CD4-positive, alpha-beta T cell treated with Interleukin-17A for 1 hour (primary cell): ENCODE results near the gene ELANE.

Source experiments
- DNase-seq: peaks from one replicate; pipeline ENCODE4 v3.0.0-alpha.2; 2020

Gene ELANE

DNA sequence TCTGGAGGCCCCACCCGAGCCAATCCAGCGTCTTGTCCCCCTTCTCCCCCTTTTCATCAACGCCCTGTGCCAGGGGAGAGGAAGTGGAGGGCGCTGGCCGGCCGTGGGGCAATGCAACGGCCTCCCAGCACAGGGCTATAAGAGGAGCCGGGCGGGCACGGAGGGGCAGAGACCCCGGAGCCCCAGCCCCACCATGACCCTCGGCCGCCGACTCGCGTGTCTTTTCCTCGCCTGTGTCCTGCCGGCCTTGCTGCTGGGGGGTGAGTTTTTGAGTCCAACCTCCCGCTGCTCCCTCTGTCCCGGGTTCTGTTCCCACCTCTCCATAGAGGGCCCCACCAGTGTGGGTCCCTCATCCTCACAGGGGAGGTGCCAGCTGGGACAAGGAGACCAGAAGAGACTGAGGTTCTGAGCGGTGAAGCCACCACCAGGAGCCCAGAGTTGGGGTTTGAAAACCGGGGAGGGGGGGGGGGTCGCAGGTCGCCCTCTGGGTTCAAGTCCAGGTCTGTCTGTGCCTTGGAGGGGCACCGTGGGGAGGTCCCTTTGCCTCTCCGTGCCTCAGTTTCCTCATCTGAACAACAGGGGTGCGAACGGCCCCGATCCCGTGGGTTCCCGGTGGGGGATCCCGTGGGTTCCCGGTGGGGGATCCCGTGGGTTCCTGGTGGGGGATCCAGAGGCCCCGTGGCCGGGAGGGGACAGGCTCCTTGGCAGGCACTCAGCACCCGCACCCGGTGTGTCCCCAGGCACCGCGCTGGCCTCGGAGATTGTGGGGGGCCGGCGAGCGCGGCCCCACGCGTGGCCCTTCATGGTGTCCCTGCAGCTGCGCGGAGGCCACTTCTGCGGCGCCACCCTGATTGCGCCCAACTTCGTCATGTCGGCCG, at the start of gene ELANE:
TSS of gene ELANE (plus strand) at position 168 of the 878 bp plus-strand sequence. CDS start at position 194, 26 bp downstream.
- no peak for DNase-seq

DNA sequence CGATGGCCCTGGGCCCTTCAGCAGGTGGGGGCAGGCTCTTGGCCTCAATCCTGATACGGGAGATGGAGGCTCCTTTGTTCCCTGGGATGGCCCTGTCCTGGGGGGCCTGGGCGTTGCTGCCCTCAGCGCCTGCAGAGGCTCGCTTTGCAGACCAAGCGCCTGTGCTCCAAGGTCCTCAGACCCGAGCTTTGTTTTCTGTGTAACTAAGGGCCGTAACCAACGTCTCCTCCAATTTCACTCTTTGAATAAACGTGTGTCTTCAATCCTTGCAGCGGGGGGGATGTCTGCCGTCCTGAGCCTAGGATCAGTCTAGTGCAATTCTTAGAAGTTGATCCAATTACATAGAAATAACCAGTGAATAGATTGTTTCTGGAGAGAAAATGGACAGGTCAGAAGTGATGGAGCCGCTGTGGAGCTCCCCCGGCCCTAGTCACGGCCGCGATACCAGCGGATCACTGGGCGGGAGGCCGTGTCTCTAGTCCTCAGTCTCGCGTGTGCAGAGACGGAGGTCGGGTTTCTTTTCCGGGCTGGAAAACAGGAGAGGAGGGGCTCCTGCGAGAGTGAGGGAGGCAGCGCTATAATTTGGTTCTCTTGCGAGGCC, 49.5 kb upstream of the ELANE start:
- no peak for DNase-seq

DNA sequence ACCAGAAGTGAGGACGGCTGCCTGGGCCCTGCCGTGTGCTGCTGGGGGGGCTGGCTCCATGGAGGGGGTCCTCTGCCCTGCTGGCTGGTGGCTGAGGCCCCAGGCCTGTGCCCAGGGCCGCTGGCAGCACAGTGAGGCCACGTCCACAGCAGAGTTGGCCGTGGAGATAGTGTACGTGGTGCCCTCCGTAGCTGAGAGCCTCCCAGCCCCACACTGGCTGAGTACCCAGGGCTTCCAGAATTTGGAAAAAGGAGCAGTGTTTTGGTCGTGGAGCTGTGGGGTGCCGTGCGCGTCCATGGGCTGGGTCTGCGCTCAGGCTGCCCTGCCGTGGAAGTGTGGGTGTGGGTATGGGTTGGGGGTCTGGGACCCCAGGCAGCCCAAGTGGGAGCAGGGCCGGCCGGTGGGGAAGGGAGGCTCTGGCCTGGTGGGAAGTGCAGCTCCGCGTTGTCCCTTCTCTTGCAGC, 49.0 kb upstream of the ELANE start:
- DNase-seq = no peak

DNA sequence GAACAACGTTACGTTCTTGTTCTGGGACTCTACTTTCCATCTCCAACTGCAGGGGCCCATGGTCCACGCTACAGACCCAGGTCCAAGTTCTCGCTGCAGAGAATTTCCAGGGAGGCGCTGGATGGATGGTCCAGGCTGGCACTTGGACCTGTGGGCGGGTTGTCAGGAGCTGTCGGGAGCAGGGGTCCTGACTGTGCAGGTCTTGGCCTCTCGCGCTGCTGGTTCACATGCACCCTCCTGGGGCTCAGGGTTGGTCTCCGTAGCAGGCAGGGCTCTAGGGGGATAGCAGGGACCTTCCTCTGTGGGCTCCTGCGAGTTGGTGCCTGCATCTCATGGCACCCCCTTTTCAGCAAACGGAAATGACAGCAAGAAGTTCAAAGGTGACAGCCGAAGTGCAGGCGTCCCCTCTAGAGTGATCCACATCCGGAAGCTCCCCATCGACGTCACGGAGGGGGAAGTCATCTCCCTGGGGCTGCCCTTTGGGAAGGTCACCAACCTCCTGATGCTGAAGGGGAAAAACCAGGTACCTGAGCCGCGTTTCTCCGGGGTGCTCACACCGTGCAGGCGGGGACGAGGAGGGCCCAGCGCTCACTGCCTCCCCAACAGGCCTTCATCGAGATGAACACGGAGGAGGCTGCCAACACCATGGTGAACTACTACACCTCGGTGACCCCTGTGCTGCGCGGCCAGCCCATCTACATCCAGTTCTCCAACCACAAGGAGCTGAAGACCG, 48.3 kb upstream of the ELANE start:
- no peak for DNase-seq

DNA sequence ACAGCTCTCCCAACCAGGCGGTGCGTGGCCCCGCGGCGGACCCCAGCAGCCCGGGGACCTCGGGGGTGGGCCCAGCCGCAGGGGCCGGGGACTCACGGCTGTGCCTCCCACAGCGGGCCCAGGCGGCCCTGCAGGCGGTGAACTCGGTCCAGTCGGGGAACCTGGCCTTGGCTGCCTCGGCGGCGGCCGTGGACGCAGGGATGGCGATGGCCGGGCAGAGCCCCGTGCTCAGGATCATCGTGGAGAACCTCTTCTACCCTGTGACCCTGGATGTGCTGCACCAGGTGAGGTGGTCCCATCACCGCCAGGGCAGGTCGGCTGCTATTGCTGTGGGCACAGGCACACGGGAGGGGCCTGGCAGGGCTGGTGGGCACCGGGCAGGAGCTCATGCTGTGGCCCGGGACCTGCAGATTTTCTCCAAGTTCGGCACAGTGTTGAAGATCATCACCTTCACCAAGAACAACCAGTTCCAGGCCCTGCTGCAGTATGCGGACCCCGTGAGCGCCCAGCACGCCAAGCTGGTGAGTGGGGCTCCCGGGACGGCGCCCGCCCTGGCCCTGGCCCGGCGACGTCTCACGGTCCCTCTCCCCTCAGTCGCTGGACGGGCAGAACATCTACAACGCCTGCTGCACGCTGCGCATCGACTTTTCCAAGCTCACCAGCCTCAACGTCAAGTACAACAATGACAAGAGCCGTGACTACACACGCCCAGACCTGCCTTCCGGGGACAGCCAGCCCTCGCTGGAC, 47.5 kb upstream of the ELANE start:
- no peak for DNase-seq

DNA sequence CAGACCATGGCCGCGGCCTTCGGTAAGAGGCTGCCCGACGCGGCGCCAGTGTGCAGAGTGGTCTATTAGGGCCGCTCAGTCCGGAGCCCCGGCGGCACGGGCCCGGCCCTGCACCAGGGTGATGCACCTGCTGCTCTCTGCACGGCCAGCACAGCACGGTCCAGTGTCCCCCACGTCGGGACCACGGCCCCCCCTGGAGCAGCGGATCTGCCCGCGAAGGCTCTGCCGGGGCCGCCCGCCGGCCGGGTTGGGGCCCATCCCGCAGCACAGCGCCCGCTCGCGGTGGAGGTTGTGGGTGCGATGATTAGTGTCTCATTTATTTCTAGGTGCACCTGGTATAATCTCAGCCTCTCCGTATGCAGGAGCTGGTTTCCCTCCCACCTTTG, 46.9 kb upstream of the ELANE start:
- no peak for DNase-seq

GRCh38 chr19:805600-806550, 46.2 kb upstream of the ELANE start:
- DNase-seq = no peak

- DNase-seq = no peak
These were observed 45.2 kb upstream of the ELANE start for GRCh38 chr19:806815-807421.

GRCh38 chr19:807627-808422, 44.3 kb upstream of the ELANE start:
- no peak for DNase-seq

- no peak for DNase-seq
These were observed 43.7 kb upstream of the ELANE start for GRCh38 chr19:808423-808775.

- no peak for DNase-seq
These were observed 41.8 kb upstream of the ELANE start for GRCh38 chr19:810077-810855.

DNA sequence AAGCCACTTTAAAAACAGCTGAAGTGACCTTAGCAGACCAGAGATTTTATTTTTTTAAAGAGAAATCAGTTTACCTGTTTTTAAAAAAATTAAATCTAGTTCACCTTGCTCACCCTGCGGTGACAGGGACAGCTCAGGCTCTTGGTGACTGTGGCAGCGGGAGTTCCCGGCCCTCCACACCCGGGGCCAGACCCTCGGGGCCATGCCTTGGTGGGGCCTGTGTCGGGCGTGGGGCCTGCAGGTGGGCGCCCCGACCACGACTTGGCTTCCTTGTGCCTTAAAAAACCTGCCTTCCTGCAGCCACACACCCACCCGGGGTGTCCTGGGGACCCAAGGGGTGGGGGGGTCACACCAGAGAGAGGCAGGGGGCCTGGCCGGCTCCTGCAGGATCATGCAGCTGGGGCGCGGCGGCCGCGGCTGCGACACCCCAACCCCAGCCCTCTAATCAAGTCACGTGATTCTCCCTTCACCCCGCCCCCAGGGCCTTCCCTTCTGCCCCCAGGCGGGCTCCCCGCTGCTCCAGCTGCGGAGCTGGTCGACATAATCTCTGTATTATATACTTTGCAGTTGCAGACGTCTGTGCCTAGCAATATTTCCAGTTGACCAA, 41.1 kb upstream of the ELANE start:
- DNase-seq = no peak

DNA sequence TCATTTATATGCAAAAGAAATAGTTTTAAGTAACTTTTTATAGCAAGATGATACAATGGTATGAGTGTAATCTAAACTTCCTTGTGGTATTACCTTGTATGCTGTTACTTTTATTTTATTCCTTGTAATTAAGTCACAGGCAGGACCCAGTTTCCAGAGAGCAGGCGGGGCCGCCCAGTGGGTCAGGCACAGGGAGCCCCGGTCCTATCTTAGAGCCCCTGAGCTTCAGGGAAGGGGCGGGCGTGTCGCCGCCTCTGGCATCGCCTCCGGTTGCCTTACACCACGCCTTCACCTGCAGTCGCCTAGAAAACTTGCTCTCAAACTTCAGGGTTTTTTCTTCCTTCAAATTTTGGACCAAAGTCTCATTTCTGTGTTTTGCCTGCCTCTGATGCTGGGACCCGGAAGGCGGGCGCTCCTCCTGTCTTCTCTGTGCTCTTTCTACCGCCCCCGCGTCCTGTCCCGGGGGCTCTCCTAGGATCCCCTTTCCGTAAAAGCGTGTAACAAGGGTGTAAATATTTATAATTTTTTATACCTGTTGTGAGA, 40.5 kb upstream of the ELANE start:
- no peak for DNase-seq

DNA sequence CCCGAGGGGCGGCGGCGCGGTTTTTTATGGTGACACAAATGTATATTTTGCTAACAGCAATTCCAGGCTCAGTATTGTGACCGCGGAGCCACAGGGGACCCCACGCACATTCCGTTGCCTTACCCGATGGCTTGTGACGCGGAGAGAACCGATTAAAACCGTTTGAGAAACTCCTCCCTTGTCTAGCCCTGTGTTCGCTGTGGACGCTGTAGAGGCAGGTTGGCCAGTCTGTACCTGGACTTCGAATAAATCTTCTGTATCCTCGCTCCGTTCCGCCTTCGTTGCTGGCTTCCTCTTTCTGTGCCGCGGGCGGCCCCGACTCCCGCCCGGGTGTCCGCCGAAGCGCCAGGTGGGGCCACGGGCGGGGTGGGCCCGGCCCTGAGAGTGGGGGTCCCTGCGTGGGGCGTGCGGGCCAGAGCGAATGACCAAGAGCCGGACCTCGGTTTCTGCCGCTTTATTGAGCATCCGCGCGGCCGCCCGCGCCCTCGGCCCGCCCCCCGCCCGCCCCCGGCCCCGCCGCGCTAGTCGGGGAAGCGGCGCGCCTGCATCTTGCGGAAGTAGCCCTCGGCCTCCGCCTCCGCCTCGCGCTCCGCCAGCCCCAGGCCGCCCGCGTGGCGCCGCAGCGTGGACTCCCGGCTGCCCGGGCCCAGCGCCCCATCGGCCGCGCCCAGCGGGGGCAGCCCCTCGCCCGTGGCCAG, 39.9 kb upstream of the ELANE start:
- no peak for DNase-seq

- DNase-seq = no peak
These were observed 39.3 kb upstream of the ELANE start for GRCh38 chr19:812747-813218.

DNA sequence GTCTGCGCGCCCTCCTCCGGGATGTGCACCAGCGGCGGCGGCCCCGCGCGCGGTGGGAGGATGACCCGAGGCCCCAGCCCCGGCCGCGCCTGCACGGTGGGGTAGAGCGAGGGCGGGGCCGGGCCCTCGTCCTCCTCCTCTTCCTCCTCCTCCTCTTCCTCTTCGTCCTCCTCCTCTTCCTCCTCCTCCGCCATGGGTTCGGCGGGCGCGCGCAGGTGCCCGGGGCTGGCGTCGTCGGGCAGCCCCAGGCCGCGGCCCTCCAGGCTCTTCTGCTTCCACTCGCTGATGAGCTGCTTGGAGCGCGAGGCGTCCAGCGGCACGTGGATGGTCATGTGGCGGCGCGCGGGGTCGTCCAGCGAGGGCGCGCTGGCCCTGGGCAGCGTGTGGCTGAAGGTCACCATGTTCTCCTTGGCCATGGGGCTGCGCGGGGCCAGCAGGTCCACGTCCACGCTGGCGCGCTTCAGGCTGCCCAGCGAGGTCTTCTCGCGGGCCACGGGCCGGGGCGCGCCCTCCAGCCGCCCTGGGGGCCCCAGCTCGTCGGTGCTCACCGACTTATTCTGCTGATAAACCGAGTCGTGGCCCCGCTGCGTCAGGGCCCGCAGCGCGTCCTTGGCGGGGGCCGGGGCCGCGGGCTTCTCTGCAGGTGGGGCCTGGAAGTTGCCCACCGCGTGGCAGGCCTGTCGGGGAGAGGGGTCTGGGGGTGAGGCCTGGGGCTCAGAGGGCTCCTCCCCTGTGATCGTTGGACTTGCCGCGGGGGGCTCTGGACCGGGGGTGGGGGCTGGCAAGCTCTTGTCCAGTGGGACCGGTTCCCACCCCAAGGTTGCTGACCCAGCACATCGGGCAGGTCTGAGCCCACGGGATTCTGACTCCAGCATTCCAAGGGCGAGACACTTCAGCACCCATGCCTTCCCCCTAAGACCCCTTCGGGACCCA, 38.6 kb upstream of the ELANE start:
- no peak for DNase-seq
